ENCODE results near the gene OPN3.

The OPN3 gene

DNA sequence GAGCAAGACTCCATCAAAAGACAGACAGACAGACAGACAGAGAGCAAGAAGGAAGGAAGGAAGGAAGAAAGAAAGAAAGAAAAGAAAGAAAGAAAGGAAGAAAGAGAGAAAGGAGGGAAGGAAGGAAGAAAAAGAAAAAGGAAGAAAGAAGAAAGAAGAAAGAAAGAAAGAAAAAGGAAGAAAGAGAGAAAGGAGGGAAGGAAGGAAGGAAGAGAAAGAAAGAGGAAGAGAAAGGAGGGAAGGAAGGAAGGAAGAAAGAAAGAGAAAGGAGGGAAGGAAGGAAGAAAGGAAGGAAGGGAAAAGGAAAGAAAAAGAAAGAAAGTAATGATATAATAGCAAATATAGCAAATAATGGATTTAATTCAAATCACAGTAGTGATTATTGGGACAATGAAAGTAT lies 32.7 kb downstream of the OPN3 start:
- Histone ChIP-seq H3K4me3 (no peak overlapping the region), H3K36me3 (replicated peaks) (no peaks in the 10 kb centered on the region), H3K27me3 (ENCODE audit: low read depth) (no peaks in the 10 kb centered on the region), H3K4me1 (no peaks in the 10 kb centered on the region), H3K9me3 (no peaks in the 10 kb centered on the region)
- DNase-seq (ENCODE audit: low spot score in 2 of 2) = no peak
- in situ Hi-C loops (cut with MboI; ENCODE audit: low sequenced_read_pairs) = no loop called here

DNA sequence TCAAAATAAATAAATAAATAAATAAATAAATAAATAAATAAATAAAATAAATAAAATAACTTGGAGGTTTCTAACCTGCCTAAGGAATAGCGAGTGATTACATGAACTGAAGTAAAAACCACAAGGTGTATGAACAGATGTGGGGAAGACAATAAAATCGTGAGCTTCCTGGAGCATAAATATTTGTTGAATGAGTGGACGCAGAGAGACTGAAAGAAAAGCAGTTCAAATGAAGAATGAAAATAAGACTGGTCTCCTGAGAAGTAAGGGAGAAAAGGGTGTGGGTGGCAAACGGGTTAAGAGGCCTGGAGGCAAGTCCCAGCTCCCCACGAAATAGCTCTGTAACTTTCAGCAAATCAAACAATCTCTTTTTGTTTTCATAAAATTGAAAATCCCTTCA lies 33.6 kb downstream of the OPN3 start:
- in situ Hi-C loops (cut with MboI; ENCODE audit: low sequenced_read_pairs) = no loop called here

DNA sequence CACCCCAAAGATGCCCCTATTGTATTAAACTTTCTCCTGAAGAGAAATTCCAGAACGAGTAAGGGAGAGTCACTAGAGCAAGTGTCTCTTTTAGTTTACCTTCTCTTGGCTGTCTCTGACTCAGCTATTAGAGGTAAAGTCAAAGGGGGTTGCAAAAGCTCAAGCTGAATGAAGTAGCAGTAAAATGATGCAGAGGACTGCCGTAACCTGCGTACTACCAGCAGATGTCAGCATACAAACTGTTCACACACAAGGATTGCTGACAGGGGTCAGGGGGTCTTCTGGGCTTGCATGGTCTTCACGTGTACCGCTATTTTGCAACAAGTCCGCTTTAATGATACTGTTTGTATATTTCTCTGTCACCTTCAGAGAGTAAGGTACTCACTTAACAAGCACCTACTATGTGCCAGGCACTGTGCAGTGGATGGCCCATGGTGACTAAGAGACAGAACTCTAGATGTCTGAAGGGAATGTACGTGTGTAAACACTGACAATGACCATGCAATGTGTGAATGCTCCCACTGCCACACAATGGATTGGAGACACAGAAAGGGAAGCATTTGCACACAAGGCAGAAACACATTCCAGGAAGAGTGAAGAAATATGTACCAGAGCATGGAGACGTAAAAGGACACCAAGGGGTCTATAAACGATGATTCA lies 34.9 kb downstream of the OPN3 start:
- H3K4me1 ChIP-seq = no peaks in the 10 kb centered on the region
- DNase-seq (ENCODE audit: low spot score in 2 of 2) = peak in 1 of 2 experiments; percentile 22

More for the DNA sequence above, 33.6 kb downstream of the OPN3 start:
- H3K4me3 ChIP-seq = no peak overlapping the region
- no peaks in the 10 kb centered on the region for H3K4me1 ChIP-seq
- no peaks in the 10 kb centered on the region for H3K27me3 ChIP-seq (ENCODE audit: low read depth)
- no peak for DNase-seq (ENCODE audit: low spot score in 2 of 2)
- no peaks in the 10 kb centered on the region for H3K9me3 ChIP-seq
- H3K36me3 ChIP-seq (replicated peaks) = no peaks in the 10 kb centered on the region

DNA sequence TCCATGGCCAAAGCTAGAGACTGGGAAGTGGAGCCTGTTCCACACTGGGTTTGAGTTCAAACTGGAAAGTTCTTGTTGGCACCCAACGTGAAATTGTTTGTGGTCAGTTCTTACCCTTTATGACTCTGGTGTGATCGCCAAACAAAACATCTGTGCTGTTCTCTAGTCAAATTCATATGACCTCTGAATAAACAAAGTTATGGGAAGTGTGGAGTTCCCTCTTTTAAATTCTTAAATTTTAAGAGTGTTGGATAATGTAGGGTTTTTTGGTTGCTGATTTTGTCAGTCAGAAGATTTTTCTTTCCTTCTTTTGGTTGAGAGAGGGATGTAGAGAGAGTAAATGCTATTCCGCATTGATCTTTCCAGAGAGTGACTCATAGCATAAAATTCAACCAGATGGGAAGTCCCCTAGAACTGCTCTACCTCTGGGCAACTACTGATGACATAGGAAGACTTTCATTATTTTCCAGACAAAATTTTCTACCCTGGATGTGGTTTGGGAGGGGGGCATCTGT lies 36.4 kb downstream of the OPN3 start:
- Histone ChIP-seq H3K27me3 (ENCODE audit: low read depth) (no peaks in the 10 kb centered on the region), H3K36me3 (replicated peaks) (no peaks in the 10 kb centered on the region), H3K9me3 (no peaks in the 10 kb centered on the region), H3K4me1 (no peaks in the 10 kb centered on the region), H3K4me3 (no peak overlapping the region)
- DNase-seq (ENCODE audit: low spot score in 2 of 2) = no peak
- in situ Hi-C loops (cut with MboI; ENCODE audit: low sequenced_read_pairs) = no loop called here

More for the DNA sequence above, 34.9 kb downstream of the OPN3 start:
- H3K9me3 ChIP-seq = no peaks in the 10 kb centered on the region
- in situ Hi-C loops (cut with MboI; ENCODE audit: low sequenced_read_pairs) = no loop called here
- no peaks in the 10 kb centered on the region for H3K36me3 ChIP-seq (replicated peaks)
- no peak overlapping the region for H3K4me3 ChIP-seq
- H3K27me3 ChIP-seq (ENCODE audit: low read depth) = no peaks in the 10 kb centered on the region

DNA sequence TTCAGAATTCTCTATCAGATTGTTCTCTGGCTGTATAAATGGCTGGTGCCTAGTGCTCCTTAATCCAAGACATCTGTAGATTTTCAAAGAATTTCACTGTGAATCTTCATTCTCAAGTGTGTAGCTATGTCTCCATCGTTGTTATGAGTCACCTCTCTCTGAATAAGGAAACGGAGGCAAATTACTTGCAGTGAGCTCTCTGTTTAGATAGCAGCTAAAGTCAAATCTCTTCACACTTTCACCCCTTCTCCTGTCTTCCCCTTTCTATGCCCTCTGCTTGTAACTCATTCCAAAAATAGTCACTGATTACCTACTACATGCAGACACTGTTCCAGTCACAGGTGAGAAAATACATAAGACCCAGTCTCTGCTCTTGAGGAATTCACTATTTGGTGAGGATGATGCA lies 39.7 kb downstream of the OPN3 start:
- Histone ChIP-seq H3K36me3 (replicated peaks) (no peaks in the 10 kb centered on the region), H3K9me3 (no peaks in the 10 kb centered on the region), H3K27me3 (ENCODE audit: low read depth) (no peaks in the 10 kb centered on the region), H3K4me1 (peaks cover 15% of the 10 kb centered on the region), H3K4me3 (no peak overlapping the region)
- no peak for DNase-seq (ENCODE audit: low spot score in 2 of 2)
- in situ Hi-C loops (cut with MboI; ENCODE audit: low sequenced_read_pairs) = no loop called here

DNA sequence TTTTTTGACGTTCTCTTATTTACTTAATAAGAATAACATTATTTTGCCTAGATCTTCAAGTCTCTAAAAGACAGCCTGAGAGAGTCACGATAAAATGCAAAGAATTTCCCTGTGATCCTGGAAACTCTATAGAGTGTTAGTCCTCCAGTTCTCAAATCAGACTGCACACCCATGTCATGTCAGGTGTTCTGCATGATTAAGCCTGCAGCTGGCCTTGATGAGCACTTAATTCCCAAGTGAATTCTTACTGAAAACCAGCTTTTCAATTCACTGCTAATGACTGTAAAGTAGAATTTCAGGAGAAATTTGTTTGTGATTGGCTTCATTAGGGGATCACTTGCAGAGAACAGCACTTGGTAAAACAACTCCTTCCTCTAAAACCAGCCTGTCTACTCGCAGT lies 41.9 kb downstream of the OPN3 start:
- no peaks in the 10 kb centered on the region for H3K36me3 ChIP-seq (replicated peaks)
- in situ Hi-C loops (cut with MboI; ENCODE audit: low sequenced_read_pairs) = no loop called here
- H3K9me3 ChIP-seq = no peaks in the 10 kb centered on the region
- DNase-seq (ENCODE audit: low spot score in 2 of 2) = no peak
- no peaks in the 10 kb centered on the region for H3K27me3 ChIP-seq (ENCODE audit: low read depth)
- peaks cover 15% of the 10 kb centered on the region for H3K4me1 ChIP-seq
- H3K4me3 ChIP-seq = no peak overlapping the region

DNA sequence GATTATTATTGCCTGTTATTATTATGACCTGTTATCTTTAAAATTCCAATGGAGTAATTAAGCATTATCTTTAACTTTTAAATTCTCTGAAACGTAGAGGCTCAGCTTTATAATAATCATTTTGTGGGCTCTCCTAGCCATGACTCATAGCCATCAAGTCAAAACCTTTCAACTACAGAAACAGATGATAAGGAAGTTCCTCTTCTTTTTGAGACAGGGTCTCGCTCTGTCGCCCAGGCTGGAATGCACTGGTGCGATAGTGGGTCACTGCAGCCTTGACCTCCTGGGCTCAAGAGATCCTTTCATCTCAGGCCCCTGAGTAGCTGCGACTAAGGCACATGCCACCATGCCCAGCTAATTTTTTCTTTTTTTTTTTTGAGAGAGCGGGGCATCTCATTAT lies 43.5 kb downstream of the OPN3 start:
- no peak for DNase-seq (ENCODE audit: low spot score in 2 of 2)
- Histone ChIP-seq H3K4me1 (peaks cover 20% of the 10 kb centered on the region), H3K27me3 (ENCODE audit: low read depth) (no peaks in the 10 kb centered on the region), H3K36me3 (replicated peaks) (no peaks in the 10 kb centered on the region), H3K4me3 (no peak overlapping the region), H3K9me3 (no peaks in the 10 kb centered on the region)
- in situ Hi-C loops (cut with MboI; ENCODE audit: low sequenced_read_pairs) = no loop called here

DNA sequence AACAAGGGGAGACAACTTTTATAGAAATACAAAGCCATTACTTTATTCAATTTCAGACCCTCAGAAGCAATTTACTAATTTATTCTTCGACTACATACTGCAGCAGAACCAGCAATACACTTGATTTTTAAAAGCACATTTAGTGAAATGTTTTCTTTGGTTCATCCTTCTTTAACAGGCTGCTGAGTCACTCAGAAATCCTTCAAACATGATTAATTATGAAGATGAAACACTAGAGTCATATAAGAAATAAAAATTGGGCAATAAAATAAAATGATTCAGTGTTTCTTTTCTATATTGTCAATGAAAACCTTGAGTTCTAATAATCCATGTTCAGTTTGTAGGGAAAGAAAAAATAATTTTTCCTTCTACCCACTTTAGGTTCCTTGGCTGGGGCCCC lies 47.0 kb downstream of the OPN3 start:
- no peak for DNase-seq (ENCODE audit: low spot score in 2 of 2)
- no peaks in the 10 kb centered on the region for H3K36me3 ChIP-seq (replicated peaks)
- in situ Hi-C loops (cut with MboI; ENCODE audit: low sequenced_read_pairs) = no loop called here
- H3K9me3 ChIP-seq = no peaks in the 10 kb centered on the region
- H3K4me1 ChIP-seq = peaks cover 21% of the 10 kb centered on the region
- H3K27me3 ChIP-seq (ENCODE audit: low read depth) = no peaks in the 10 kb centered on the region
- H3K4me3 ChIP-seq = no peak overlapping the region

DNA sequence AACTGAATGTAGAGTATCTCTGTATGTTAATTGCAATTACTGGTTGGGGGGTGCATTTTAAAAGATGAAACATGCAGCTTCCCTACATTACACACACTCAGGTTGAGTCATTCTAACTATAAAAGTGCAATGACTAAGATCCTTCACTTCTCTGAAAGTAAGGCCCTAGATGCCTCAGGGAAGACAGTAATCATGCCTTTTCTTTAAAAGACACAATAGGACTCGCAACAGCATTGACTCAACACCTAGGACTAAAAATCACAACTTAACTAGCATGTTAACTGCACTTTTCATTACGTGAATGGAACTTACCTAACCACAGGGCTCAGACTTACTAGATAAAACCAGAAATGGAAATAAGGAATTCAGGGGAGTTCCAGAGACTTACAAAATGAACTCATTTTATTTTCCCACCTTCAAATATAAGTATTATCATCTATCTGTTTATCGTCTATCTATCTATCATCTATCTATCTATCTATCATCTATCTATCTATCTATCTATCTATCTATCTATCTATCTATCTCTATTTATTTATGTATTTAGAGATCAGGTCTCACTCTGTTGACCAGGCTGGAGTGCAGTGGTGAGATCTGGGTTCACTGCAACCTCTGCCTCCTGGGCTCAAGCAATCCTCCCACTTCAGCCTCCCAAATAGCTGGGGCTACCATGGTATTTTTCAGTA lies 47.8 kb downstream of the OPN3 start:
- no peaks in the 10 kb centered on the region for H3K36me3 ChIP-seq (replicated peaks)
- no peak overlapping the region for H3K4me3 ChIP-seq
- H3K27me3 ChIP-seq (ENCODE audit: low read depth) = no peaks in the 10 kb centered on the region
- no peaks in the 10 kb centered on the region for H3K9me3 ChIP-seq
- peaks cover 13% of the 10 kb centered on the region for H3K4me1 ChIP-seq
- no peak for DNase-seq (ENCODE audit: low spot score in 2 of 2)
- in situ Hi-C loops (cut with MboI; ENCODE audit: low sequenced_read_pairs) = no loop called here

DNA sequence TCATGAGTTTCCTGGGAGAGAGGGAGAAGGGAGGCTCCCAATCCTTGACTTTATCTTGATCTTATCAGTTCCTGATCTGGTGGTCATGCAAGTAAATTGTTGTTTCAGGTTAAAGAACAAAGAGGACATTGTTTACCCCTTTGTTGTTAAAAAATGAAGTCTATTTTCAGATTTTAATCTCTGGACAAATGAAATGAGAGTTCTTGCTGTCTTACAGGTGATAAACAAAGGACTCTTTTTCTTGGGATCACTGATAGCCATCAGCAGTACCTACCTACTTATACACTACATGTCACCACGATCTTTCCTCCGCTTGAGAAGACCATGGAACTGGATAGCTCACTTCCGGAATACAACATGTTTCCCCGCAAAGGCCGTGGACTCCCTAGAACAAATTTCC lies 48.4 kb downstream of the OPN3 start:
- Histone ChIP-seq H3K9me3 (no peaks in the 10 kb centered on the region), H3K36me3 (replicated peaks) (no peaks in the 10 kb centered on the region), H3K4me1 (peaks cover 9% of the 10 kb centered on the region), H3K4me3 (no peak overlapping the region), H3K27me3 (ENCODE audit: low read depth) (no peaks in the 10 kb centered on the region)
- DNase-seq (ENCODE audit: low spot score in 2 of 2) = no peak
- in situ Hi-C loops (cut with MboI; ENCODE audit: low sequenced_read_pairs) = no loop called here

DNA sequence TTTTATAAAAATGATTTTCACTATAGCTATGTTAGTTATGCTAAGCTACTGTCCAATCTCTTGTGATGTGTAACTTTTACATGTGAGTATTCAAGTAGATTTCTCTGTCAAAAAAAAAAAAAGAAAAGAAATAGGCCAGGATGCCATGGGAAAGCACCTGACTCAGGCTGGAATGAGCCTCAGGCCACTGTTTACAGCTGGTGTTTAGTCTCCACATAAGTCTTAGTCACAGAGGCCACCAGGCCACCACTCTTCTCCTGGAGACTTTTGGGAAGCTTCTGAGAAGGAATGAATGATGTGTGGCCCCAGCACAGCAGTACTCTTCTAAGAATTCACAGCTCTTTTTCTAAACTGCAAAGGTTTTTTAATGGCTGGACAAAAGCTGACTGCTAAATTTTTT lies 48.9 kb downstream of the OPN3 start:
- no peak for DNase-seq (ENCODE audit: low spot score in 2 of 2)
- no peaks in the 10 kb centered on the region for H3K36me3 ChIP-seq (replicated peaks)
- in situ Hi-C loops (cut with MboI; ENCODE audit: low sequenced_read_pairs) = no loop called here
- H3K4me1 ChIP-seq = peaks cover 9% of the 10 kb centered on the region
- H3K27me3 ChIP-seq (ENCODE audit: low read depth) = no peaks in the 10 kb centered on the region
- no peak overlapping the region for H3K4me3 ChIP-seq
- no peaks in the 10 kb centered on the region for H3K9me3 ChIP-seq

DNA sequence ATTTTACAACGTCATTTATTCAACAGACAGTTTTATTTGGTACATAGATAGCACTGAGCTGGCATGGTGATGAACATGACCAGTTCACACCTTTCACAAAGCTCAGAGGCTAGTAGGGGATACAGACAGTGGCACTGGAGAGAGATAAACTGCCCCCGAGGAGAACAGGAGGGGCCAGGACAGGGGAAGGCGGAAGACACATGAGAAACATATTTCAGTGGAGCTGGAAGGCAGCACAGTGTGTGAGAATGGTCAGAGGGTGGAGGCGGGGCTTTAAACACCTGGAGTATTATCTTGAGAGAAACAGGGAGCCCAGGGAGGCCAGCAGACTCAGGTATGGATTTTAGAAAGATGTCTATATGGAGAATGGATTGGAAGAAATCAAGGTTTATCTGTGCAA lies 49.5 kb downstream of the OPN3 start:
- no peaks in the 10 kb centered on the region for H3K36me3 ChIP-seq (replicated peaks)
- no peaks in the 10 kb centered on the region for H3K27me3 ChIP-seq (ENCODE audit: low read depth)
- H3K4me1 ChIP-seq = peaks cover 9% of the 10 kb centered on the region
- in situ Hi-C loops (cut with MboI; ENCODE audit: low sequenced_read_pairs) = no loop called here
- no peaks in the 10 kb centered on the region for H3K9me3 ChIP-seq
- H3K4me3 ChIP-seq = no peak overlapping the region
- no peak for DNase-seq (ENCODE audit: low spot score in 2 of 2)

DNA sequence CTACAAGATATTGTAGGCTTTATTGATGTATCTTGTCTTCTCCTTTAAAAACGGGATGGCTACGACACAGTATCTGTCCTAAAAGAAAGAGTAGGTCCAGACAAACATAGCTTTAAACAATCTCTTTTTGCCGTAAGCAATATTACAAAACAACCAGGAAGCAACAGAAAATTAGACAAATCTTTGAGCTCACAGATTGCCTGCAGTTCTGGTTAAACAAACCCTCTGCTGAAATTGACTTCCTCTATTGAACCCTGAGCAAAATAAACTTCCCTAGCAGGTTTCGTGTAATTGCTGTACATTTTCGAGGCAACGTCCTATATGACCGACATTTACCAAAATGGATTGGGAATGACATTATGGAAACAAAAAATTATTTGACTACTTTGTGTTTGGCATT lies 50.6 kb downstream of the OPN3 start:
- in situ Hi-C loops (cut with MboI; ENCODE audit: low sequenced_read_pairs) = no loop called here
- Histone ChIP-seq H3K4me1 (peaks cover 9% of the 10 kb centered on the region), H3K27me3 (ENCODE audit: low read depth) (no peaks in the 10 kb centered on the region), H3K4me3 (no peak overlapping the region), H3K9me3 (no peaks in the 10 kb centered on the region), H3K36me3 (replicated peaks) (no peaks in the 10 kb centered on the region)
- DNase-seq (ENCODE audit: low spot score in 2 of 2) = no peak

DNA sequence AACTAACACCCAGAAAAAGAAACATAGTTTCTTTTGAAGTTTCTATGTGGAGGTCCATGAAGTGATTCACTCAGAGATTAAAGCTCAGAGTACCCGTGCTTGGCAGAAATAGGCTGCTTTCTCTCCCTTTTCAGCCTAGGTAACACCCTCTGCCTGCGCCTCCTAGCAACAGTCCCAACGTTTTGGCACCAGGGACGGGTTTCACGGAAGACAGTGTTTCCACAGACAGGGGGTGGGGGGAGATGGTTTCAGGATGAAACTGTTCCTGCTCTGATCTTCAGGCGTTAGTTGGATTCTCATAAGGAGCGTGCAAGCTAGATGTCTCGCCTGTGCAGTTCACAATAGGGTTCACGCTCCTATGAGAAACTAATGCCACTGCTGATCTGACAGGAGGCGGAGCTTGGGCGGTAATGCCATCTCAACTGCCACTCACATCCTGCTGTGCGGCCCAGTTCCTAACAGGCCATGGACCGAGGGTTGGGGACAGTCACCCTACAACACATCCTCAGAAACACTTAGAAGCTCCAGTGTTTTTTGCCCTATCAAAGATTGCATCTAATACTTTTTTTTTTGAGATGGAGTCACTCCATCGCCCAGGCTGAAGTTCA lies 53.2 kb downstream of the OPN3 start:
- in situ Hi-C loops (cut with MboI; ENCODE audit: low sequenced_read_pairs) = no loop called here
- H3K27me3 ChIP-seq (ENCODE audit: low read depth) = no peaks in the 10 kb centered on the region
- no peaks in the 10 kb centered on the region for H3K9me3 ChIP-seq
- H3K4me1 ChIP-seq = peaks cover 7% of the 10 kb centered on the region
- H3K36me3 ChIP-seq (replicated peaks) = no peaks in the 10 kb centered on the region
- no peak for DNase-seq (ENCODE audit: low spot score in 2 of 2)
- H3K4me3 ChIP-seq = no peak overlapping the region

All from HAP-1 (cell line).